ENCODE results near the gene PAX9.

GRCh38 chr14:36646664-36647416 is 14.8 kb upstream of the PAX9 start:
- TF ChIP-seq CTCF (IDR thresholded peaks at IDR 0.05) (no peak), POLR2A (IDR thresholded peaks at IDR 0.05) (no peak)
